Coronary artery (tissue), 2 donors: Measurements from ENCODE around the gene IGDCC3.
A peak's percentile ranks its signal among the peaks of the same experiment; 100 is the strongest.
"Not testable (repeated sequence)": the region's sequence is repeated elsewhere in the genome, so short reads cannot be mapped to it uniquely, and the experiment has no call there.

Source experiments
- DNase-seq: peaks from one replicate; pipeline ENCODE4 v3.0.0-alpha.2; 2017; ENCODE audit warnings: low spot score
- H3K27ac ChIP-seq, 2 donors: fragments of 200-600 bp; sonication (generic); one replicate each; pipeline ENCODE4 v1.5.1; 2016 to 2019
- H3K4me3 ChIP-seq: fragments of 200-600 bp; sonication (generic); 2 replicates; pipeline ENCODE4 v1.5.1; 2016; ENCODE audit warnings: mild to moderate bottlenecking, moderate library complexity
- CTCF ChIP-seq: fragments of 200-600 bp; sonication (generic); IDR thresholded peaks from one replicate; pipeline ENCODE4 v1.5.1; 2019; ENCODE audit warnings: antibody characterized with exemption

Gene IGDCC3

GRCh38 chr15:65399001-65399706, 21.4 kb upstream of the IGDCC3 start:
- no peak overlapping the region for H3K4me3 ChIP-seq
- H3K27ac ChIP-seq: no peak overlapping the region
- TF ChIP-seq CTCF: no peak
- no peak for DNase-seq

GRCh38 chr15:65398486-65398885, 20.7 kb upstream of the IGDCC3 start:
- not testable (repeated sequence) for H3K27ac ChIP-seq, DNase-seq, H3K4me3 ChIP-seq

GRCh38 chr15:65396965-65397317, 19.1 kb upstream of the IGDCC3 start:
- H3K27ac ChIP-seq: no peak overlapping the region
- no peak overlapping the region for H3K4me3 ChIP-seq
- TF ChIP-seq CTCF: no peak
- DNase-seq: no peak

GRCh38 chr15:65396283-65396964, 18.6 kb upstream of the IGDCC3 start:
- Histone ChIP-seq H3K4me3 (no peak overlapping the region), H3K27ac (no peak overlapping the region)
- no peak for TF ChIP-seq CTCF
- no peak for DNase-seq

GRCh38 chr15:65395567-65396202, 17.9 kb upstream of the IGDCC3 start:
- DNase-seq: no peak
- H3K27ac ChIP-seq: no peak overlapping the region
- H3K4me3 ChIP-seq: peak overlapping the region; percentile 57
- no peak for TF ChIP-seq CTCF

- H3K27ac ChIP-seq: no peak overlapping the region
- TF ChIP-seq CTCF: no peak
- H3K4me3 ChIP-seq: no peak overlapping the region
- no peak for DNase-seq
Measured at GRCh38 chr15:65394936-65395335, 17.1 kb upstream of the IGDCC3 start.

GRCh38 chr15:65394280-65394789, 16.5 kb upstream of the IGDCC3 start:
- TF ChIP-seq CTCF: no peak
- Histone ChIP-seq H3K27ac (no peak overlapping the region), H3K4me3 (no peak overlapping the region)
- DNase-seq: no peak
